Thyroid gland (tissue), 4 donors: Measurements from ENCODE around the gene BCL3. TPM values are rescaled to one million over a fixed set of nuclear protein-coding genes. Genes with fewer than 3 reads are reported as not detected.

Experiments
- DNase-seq, 2 donors: peaks; one replicate each; pipeline ENCODE4 v3.0.0-alpha.2; 2019
- H3K27ac ChIP-seq, 3 donors: fragments of 200-600 bp; sonication (generic); 1 replicate in 2 of 3; 2 replicates in 1 of 3; pipeline ENCODE4 v1.5.1; 2016 to 2019; ENCODE audit warnings: mild to moderate bottlenecking in 1 of 3, moderate library complexity in 1 of 3
- H3K27me3 ChIP-seq: fragments of 200-600 bp; sonication (generic); one replicate; pipeline ENCODE4 v1.5.1; 2019
- H3K36me3 ChIP-seq, 2 donors: fragments of 200-600 bp; sonication (generic); one replicate each; pipeline ENCODE4 v1.5.1; 2016 to 2019
- H3K4me1 ChIP-seq, 2 donors: fragments of 200-600 bp; sonication (generic); one replicate each; pipeline ENCODE4 v1.5.1; 2017 to 2019
- H3K4me3 ChIP-seq, 3 donors: fragments of 200-600 bp; sonication (generic); replicated peaks in 1 of 3; 1 replicate in 2 of 3; 2 replicates in 1 of 3; pipeline ENCODE4 v1.5.1; 2016; ENCODE audit warnings: mild to moderate bottlenecking in 1 of 3
- H3K9me3 ChIP-seq: fragments of 200-600 bp; sonication (generic); one replicate; pipeline ENCODE4 v1.5.1; 2017
- CTCF ChIP-seq, 6 experiments: fragments of 200-600 bp in 3 of 6; fragments of 450-650 bp in 3 of 6; sonication (generic) in 3 of 6; IDR thresholded peaks; one replicate each; pipeline ENCODE4 v1.5.1; 2016 to 2019; ENCODE audit warnings: antibody characterized with exemption in 6 of 6, mild to moderate bottlenecking in 2 of 6, inconsistent platforms in 1 of 6, moderate library complexity in 1 of 6
- POLR2A ChIP-seq, 2 donors: fragments of 450-650 bp; IDR thresholded peaks; one replicate each; pipeline ENCODE4 v1.6.1; 2017; ENCODE audit warnings: antibody characterized with exemption in 2 of 2, mild to moderate bottlenecking in 2 of 2, moderate library complexity in 1 of 2
- WGBS, 2 donors: methylation state at CpG; one replicate each; pipeline ENCODE4 v1.1.5; 2017; 5-methylcytosine and 5-hydroxymethylcytosine counted together
- intact Hi-C: fragments of 100-400 bp; cut with DNase I; formaldehyde crosslinking; loops from one replicate; pipeline ENCODE4 v1.15.1; 2023
- total RNA-seq, 4 donors: library from RNA; depleted of rRNA; stranded (reverse); fragments of >200 nt; gene quantifications; one replicate each; pipeline ENCODE4 v1.2.3, GENCODE V29; 2016

Gene BCL3
- total RNA-seq, 4 donors from 2014 or later = 12.4 to 56.2 (median 16.8) TPM

- no peaks in the 10 kb centered on the region for H3K27me3 ChIP-seq
- no peak for DNase-seq
- H3K27ac ChIP-seq = no peak overlapping the region
- no peaks in the 10 kb centered on the region for H3K9me3 ChIP-seq
- H3K4me3 ChIP-seq = no peak overlapping the region
- TF ChIP-seq CTCF (IDR thresholded peaks at IDR 0.05) (no peak), POLR2A (IDR thresholded peaks at IDR 0.05) (no peak)
- intact Hi-C loops = no loop called here
- H3K4me1 ChIP-seq = no peaks in the 10 kb centered on the region
- WGBS, 2 donors = 74 to 84% methylated on average over 17 to 20 of the region's 28 CpGs
- no peaks in the 10 kb centered on the region for H3K36me3 ChIP-seq
These were observed 45.0 kb upstream of the BCL3 start for GRCh38 chr19:44703336-44704078.

- intact Hi-C loops = no loop called here
- TF ChIP-seq CTCF (IDR thresholded peaks at IDR 0.05) (no peak), POLR2A (IDR thresholded peaks at IDR 0.05) (no peak)
- DNase-seq = no peak
- no peak overlapping the region for H3K4me3 ChIP-seq
- 88 to 97% methylated on average over 1 of the region's 1 CpG for WGBS, 2 donors
- H3K4me1 ChIP-seq = no peaks in the 10 kb centered on the region
- H3K9me3 ChIP-seq = no peaks in the 10 kb centered on the region
- no peak overlapping the region for H3K27ac ChIP-seq
- H3K36me3 ChIP-seq = no peaks in the 10 kb centered on the region
- H3K27me3 ChIP-seq = no peaks in the 10 kb centered on the region
These were observed 43.5 kb upstream of the BCL3 start for GRCh38 chr19:44704982-44705381.

- Histone ChIP-seq H3K4me1 (no peaks in the 10 kb centered on the region), H3K36me3 (no peaks in the 10 kb centered on the region), H3K27ac (no peak overlapping the region), H3K27me3 (no peaks in the 10 kb centered on the region), H3K4me3 (no peak overlapping the region), H3K9me3 (no peaks in the 10 kb centered on the region)
- TF ChIP-seq POLR2A (IDR thresholded peaks at IDR 0.05) (no peak), CTCF (IDR thresholded peaks at IDR 0.05) (no peak)
- WGBS, 2 donors = 97% methylated on average over 7 to 11 of the region's 12 CpGs
- intact Hi-C loops = no loop called here
- DNase-seq = no peak
These were observed 43.0 kb upstream of the BCL3 start for GRCh38 chr19:44705502-44706010.

- Histone ChIP-seq H3K27me3 (no peaks in the 10 kb centered on the region), H3K27ac (no peak overlapping the region), H3K36me3 (no peaks in the 10 kb centered on the region), H3K9me3 (no peaks in the 10 kb centered on the region), H3K4me3 (no peak overlapping the region), H3K4me1 (no peaks in the 10 kb centered on the region)
- intact Hi-C loops = no loop called here
- no peak for TF ChIP-seq CTCF (IDR thresholded peaks at IDR 0.05)
- no peak for TF ChIP-seq POLR2A (IDR thresholded peaks at IDR 0.05)
- WGBS, 2 donors = 85 to 93% methylated on average over 5 to 6 of the region's 6 CpGs
- DNase-seq = no peak
These were observed 41.8 kb upstream of the BCL3 start for GRCh38 chr19:44706506-44707236.

GRCh38 chr19:44707794-44708193 is 40.7 kb upstream of the BCL3 start:
- 93 to 94% methylated on average over 2 to 20 of the region's 20 CpGs for WGBS, 2 donors
- Histone ChIP-seq H3K4me3 (no peak overlapping the region), H3K36me3 (no peaks in the 10 kb centered on the region), H3K27me3 (no peaks in the 10 kb centered on the region), H3K9me3 (no peaks in the 10 kb centered on the region), H3K4me1 (peaks cover 6% of the 10 kb centered on the region in 2 donors), H3K27ac (no peak overlapping the region)
- DNase-seq = no peak
- TF ChIP-seq CTCF (IDR thresholded peaks at IDR 0.05) (no peak), POLR2A (IDR thresholded peaks at IDR 0.05) (no peak)
- intact Hi-C loops = no loop called here
